Measurements from ENCODE around the gene DARS1.

DARS1 gene

DNA sequence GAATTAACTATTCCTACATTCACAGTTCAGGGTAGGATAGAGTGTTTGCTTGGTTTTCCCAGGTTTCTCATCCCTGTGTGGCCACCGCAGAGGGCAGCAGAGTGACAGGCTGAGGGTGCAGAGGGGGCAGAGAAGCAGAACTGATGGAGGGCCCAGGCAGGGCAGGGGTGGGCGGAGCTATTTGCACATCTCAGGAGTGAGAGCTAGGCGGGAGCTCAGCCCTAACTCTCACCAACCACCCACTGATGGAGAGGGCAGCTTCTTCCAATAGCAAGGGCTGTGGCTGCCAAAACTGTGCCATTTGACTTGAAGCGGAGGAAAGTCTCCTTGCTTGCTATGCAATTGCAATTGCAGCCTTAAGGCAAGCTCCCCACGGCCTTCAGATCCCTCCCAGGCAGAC, 12.0 kb upstream of the DARS1 start:
- TF ChIP-seq, protein P1, sequence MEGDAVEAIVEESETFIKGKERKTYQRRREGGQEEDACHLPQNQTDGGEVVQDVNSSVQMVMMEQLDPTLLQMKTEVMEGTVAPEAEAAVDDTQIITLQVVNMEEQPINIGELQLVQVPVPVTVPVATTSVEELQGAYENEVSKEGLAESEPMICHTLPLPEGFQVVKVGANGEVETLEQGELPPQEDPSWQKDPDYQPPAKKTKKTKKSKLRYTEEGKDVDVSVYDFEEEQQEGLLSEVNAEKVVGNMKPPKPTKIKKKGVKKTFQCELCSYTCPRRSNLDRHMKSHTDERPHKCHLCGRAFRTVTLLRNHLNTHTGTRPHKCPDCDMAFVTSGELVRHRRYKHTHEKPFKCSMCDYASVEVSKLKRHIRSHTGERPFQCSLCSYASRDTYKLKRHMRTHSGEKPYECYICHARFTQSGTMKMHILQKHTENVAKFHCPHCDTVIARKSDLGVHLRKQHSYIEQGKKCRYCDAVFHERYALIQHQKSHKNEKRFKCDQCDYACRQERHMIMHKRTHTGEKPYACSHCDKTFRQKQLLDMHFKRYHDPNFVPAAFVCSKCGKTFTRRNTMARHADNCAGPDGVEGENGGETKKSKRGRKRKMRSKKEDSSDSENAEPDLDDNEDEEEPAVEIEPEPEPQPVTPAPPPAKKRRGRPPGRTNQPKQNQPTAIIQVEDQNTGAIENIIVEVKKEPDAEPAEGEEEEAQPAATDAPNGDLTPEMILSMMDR (IDR thresholded peaks at IDR 0.05; ENCODE audit: low read depth, low read length): peak; percentile 73
- no peak for TF ChIP-seq EZH2phosphoT487 (IDR thresholded peaks at IDR 0.05; ENCODE audit: low read depth)
- no peak overlapping the region for H3K9ac ChIP-seq (ENCODE audit: low read length)
- no peaks in the 10 kb centered on the region for H3K79me2 ChIP-seq (ENCODE audit: low read length)
- H3K4me3 ChIP-seq (ENCODE audit: low read length): no peak overlapping the region
- no peaks in the 10 kb centered on the region for H3K9me3 ChIP-seq (ENCODE audit: insufficient read depth, low read length)
- H2AFZ ChIP-seq (ENCODE audit: low read depth, low read length): no peak overlapping the region
- H3K27ac ChIP-seq (ENCODE audit: low read length): no peak overlapping the region
- no peaks in the 10 kb centered on the region for H4K20me1 ChIP-seq (ENCODE audit: insufficient read depth, low read length)
- H3K4me1 ChIP-seq (ENCODE audit: low read length): peaks cover 24% of the 10 kb centered on the region
- no peaks in the 10 kb centered on the region for H3K36me3 ChIP-seq (replicated peaks; ENCODE audit: low read depth, low read length)
- no peaks in the 10 kb centered on the region; the same call in 1 of the 2 replicates for H3K27me3 ChIP-seq (ENCODE audit: low read depth, low read length)
- peak overlapping the region; percentile 38 for H3K4me2 ChIP-seq (ENCODE audit: low read length)

DNA sequence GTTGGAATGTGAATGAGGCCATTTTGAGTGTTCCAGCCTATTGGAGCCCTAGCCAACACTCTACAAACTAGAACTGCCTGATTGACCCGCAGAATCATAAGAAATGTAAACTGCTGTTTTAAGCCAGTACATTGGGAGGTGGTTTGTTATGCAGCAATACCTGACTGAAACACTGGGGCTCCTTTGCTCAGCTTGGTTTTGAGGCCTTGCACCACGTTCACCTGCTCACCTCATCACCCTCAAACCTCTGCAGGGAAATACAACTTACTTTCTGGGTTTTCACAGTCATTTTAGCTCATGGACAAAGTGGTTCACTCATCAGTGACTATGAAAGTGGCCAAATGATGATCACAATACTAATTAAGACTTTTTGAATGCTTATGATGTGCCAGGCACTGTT, 10.9 kb upstream of the DARS1 start:
- Histone ChIP-seq H3K4me2 (ENCODE audit: low read length) (no peak overlapping the region), H3K9ac (ENCODE audit: low read length) (no peak overlapping the region), H3K27me3 (ENCODE audit: low read depth, low read length) (no peaks in the 10 kb centered on the region; the same call in 1 of the 2 replicates), H4K20me1 (ENCODE audit: insufficient read depth, low read length) (no peaks in the 10 kb centered on the region), H3K9me3 (ENCODE audit: insufficient read depth, low read length) (no peaks in the 10 kb centered on the region), H3K4me3 (ENCODE audit: low read length) (no peak overlapping the region), H3K4me1 (ENCODE audit: low read length) (peaks cover 22% of the 10 kb centered on the region), H2AFZ (ENCODE audit: low read depth, low read length) (no peak overlapping the region), H3K79me2 (ENCODE audit: low read length) (no peaks in the 10 kb centered on the region), H3K36me3 (replicated peaks; ENCODE audit: low read depth, low read length) (peaks cover 3% of the 10 kb centered on the region), H3K27ac (ENCODE audit: low read length) (no peak overlapping the region)
- TF ChIP-seq, protein P1 (IDR thresholded peaks at IDR 0.05; ENCODE audit: low read depth, low read length): no peak
- TF ChIP-seq EZH2phosphoT487 (IDR thresholded peaks at IDR 0.05; ENCODE audit: low read depth): no peak

DNA sequence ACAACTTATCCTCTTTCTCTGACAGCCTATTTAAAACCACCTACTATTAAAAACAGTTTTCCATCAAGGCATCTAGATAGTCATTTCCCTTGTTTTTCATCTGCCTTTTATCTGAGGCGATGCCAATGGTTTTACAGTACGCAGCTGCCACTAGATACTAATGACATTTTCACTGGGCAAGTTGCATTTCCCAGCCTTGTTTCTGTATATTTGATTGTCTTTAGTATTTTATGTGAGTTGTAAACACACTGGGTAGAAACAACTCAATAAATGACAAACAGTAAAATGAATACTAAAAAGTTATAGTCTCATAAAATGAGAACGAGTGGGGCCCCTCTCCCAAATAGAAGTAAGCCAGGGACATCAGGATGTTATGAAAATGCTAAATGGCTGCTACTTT, 8.9 kb upstream of the DARS1 start:
- H3K36me3 ChIP-seq (replicated peaks; ENCODE audit: low read depth, low read length): peaks cover 3% of the 10 kb centered on the region
- TF ChIP-seq EZH2phosphoT487 (IDR thresholded peaks at IDR 0.05; ENCODE audit: low read depth): no peak
- TF ChIP-seq, protein P1 (IDR thresholded peaks at IDR 0.05; ENCODE audit: low read depth, low read length): no peak
- no peak overlapping the region for H2AFZ ChIP-seq (ENCODE audit: low read depth, low read length)

DNA sequence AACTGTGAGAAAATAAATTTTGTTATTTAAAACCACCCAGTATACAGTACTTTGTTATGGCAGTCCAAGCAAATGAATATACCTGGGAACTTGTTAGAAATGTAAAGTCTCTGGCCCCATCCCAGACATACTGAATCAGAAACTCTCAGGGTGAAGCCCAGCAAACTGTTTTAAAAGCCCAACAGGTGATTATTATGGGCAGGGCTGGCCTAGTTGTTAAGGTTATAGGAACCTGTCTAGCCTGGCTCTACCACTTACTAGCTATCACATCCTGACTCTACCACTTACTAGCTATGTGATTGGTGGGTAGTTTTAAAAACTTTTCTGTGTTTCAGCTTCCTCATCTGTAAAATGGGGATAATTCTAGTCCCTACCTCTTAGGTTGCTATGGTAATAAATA, 8.0 kb upstream of the DARS1 start:
- Histone ChIP-seq H4K20me1 (ENCODE audit: insufficient read depth, low read length) (no peaks in the 10 kb centered on the region), H3K9ac (ENCODE audit: low read length) (no peak overlapping the region), H2AFZ (ENCODE audit: low read depth, low read length) (no peak overlapping the region), H3K27me3 (ENCODE audit: low read depth, low read length) (no peaks in the 10 kb centered on the region), H3K27ac (ENCODE audit: low read length) (no peak overlapping the region), H3K9me3 (ENCODE audit: insufficient read depth, low read length) (no peaks in the 10 kb centered on the region), H3K4me3 (ENCODE audit: low read length) (no peak overlapping the region), H3K79me2 (ENCODE audit: low read length) (no peaks in the 10 kb centered on the region), H3K36me3 (replicated peaks; ENCODE audit: low read depth, low read length) (peaks cover 3% of the 10 kb centered on the region), H3K4me2 (ENCODE audit: low read length) (no peak overlapping the region), H3K4me1 (ENCODE audit: low read length) (peaks cover 11% of the 10 kb centered on the region)
- TF ChIP-seq, protein P1 (IDR thresholded peaks at IDR 0.05; ENCODE audit: low read depth, low read length): no peak
- no peak for TF ChIP-seq EZH2phosphoT487 (IDR thresholded peaks at IDR 0.05; ENCODE audit: low read depth)

More for the DNA sequence above, 8.9 kb upstream of the DARS1 start:
- Histone ChIP-seq H3K4me1 (ENCODE audit: low read length) (peaks cover 11% of the 10 kb centered on the region), H4K20me1 (ENCODE audit: insufficient read depth, low read length) (no peaks in the 10 kb centered on the region), H3K4me2 (ENCODE audit: low read length) (no peak overlapping the region), H3K9me3 (ENCODE audit: insufficient read depth, low read length) (no peaks in the 10 kb centered on the region), H3K27ac (ENCODE audit: low read length) (no peak overlapping the region), H3K9ac (ENCODE audit: low read length) (no peak overlapping the region), H3K27me3 (ENCODE audit: low read depth, low read length) (no peaks in the 10 kb centered on the region; the same call in 1 of the 2 replicates), H3K4me3 (ENCODE audit: low read length) (no peak overlapping the region), H3K79me2 (ENCODE audit: low read length) (no peaks in the 10 kb centered on the region)
